ENCODE measurements around the gene LIN9. TPM values are rescaled to one million over a fixed set of nuclear protein-coding genes. Genes with fewer than 3 reads are reported as not detected.

Gene LIN9
- total and polyA plus RNA-seq, 2 donors (not counting 1 experiment from before 2014, with no cell fraction given), result 2.3 to 2.8 TPM

DNA sequence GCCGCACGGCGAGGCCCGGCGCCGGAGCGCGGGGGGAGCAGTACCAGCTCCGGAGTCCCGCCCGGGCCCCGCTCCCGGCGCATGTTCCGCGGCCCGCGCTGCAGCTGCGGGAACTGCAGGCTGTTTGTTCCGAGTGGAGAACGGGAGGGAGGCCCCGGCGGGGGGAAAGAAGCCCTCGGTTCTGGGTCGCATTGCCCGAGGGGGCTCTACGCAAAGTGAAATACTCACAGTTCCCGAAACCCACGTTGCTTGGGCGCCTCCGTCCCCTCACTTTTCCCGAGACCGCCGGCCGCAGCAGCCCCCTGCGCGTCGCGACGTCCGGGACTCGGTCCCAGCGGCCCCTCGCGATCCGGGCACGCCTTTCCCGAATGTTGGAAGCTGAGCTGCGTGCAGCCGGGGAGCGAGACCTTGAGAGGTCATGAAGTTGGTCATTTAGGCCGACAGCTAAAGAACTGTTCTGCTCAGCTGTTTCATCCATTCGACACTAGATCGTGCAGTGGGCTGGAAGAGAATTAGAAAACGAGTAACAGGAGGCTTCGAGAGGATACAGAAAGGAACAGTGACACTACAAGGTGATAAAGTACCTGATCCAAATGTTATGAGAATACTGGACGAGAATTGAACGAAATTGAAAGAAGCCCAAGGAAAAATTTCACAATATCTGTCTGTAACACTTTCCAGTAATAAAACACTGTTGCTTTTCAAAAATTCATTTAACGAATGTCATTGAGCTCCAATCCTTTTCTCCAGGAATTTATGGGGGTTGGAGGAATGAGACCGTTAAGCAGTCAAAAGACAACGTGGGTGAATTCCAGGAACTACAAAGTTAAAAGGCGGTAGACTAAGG is 657 bp upstream of the LIN9 start:
- Histone ChIP-seq H3K9me3 (ENCODE audit: control insufficient read depth, insufficient read depth, low read depth, low read length) (no peaks in the 10 kb centered on the region), H3K4me1 (ENCODE audit: control insufficient read depth, extremely low read depth, insufficient read depth, low read length) (no peaks in the 10 kb centered on the region), H3K4me2 (ENCODE audit: extremely low read depth, insufficient read depth, low read length) (peak overlapping the region; percentile 68), H3K27me3 (ENCODE audit: control insufficient read depth, insufficient read depth, low read length) (peaks cover 4% of the 10 kb centered on the region), H2AFZ (ENCODE audit: low read length) (peak overlapping the region; percentile 7), H3K27ac (ENCODE audit: insufficient read depth, low read length) (peak overlapping the region; percentile 51), H3K4me3 (replicated peaks in 1 of 4; ENCODE audit: control extremely low read depth in 1 of 4, insufficient read depth in 1 of 4, low read depth in 3 of 4, low read length in 4 of 4) (peak overlapping the region; percentile 30 to 98 (median 64)), H3K79me2 (ENCODE audit: control insufficient read depth, insufficient read depth, low read length) (peaks cover 23% of the 10 kb centered on the region), H3K36me3 (ENCODE audit: control insufficient read depth, insufficient read depth, low read length) (no peaks in the 10 kb centered on the region), H4K20me1 (ENCODE audit: control insufficient read depth, extremely low read depth, insufficient read depth, low read length) (no peaks in the 10 kb centered on the region), H3K9ac (ENCODE audit: insufficient read depth, low read length) (peak overlapping the region; percentile 47)
- DNase-seq (ENCODE audit: low read depth in 2 of 2), result peak; percentile 20 to 47
- TF ChIP-seq, protein P1, sequence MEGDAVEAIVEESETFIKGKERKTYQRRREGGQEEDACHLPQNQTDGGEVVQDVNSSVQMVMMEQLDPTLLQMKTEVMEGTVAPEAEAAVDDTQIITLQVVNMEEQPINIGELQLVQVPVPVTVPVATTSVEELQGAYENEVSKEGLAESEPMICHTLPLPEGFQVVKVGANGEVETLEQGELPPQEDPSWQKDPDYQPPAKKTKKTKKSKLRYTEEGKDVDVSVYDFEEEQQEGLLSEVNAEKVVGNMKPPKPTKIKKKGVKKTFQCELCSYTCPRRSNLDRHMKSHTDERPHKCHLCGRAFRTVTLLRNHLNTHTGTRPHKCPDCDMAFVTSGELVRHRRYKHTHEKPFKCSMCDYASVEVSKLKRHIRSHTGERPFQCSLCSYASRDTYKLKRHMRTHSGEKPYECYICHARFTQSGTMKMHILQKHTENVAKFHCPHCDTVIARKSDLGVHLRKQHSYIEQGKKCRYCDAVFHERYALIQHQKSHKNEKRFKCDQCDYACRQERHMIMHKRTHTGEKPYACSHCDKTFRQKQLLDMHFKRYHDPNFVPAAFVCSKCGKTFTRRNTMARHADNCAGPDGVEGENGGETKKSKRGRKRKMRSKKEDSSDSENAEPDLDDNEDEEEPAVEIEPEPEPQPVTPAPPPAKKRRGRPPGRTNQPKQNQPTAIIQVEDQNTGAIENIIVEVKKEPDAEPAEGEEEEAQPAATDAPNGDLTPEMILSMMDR (conservative IDR thresholded peaks at IDR 0.05 in 1 of 2, IDR thresholded peaks at IDR 0.05 in 1 of 2; ENCODE audit: low read depth in 1 of 2, low read length in 2 of 2), result peak in 1 of 2 donors; percentile 3
- no peak for TF ChIP-seq EZH2 (IDR thresholded peaks at IDR 0.05; ENCODE audit: low read length, missing control alignments)

GRCh38 chr1:226308166-226308722 is 720 bp downstream of the LIN9 start:
- H3K4me1 ChIP-seq (ENCODE audit: control insufficient read depth, extremely low read depth, insufficient read depth, low read length), result no peaks in the 10 kb centered on the region
- H3K9me3 ChIP-seq (ENCODE audit: control insufficient read depth, insufficient read depth, low read depth, low read length), result no peaks in the 10 kb centered on the region
- H2AFZ ChIP-seq (ENCODE audit: low read length), result peak overlapping the region; percentile 97
- H3K79me2 ChIP-seq (ENCODE audit: control insufficient read depth, insufficient read depth, low read length), result peaks cover 30% of the 10 kb centered on the region
- DNase-seq (ENCODE audit: low read depth in 2 of 2), result no peak
- H3K27ac ChIP-seq (ENCODE audit: insufficient read depth, low read length), result peak overlapping the region; percentile 74
- peaks cover under 1% of the 10 kb centered on the region for H3K27me3 ChIP-seq (ENCODE audit: control insufficient read depth, insufficient read depth, low read length)
- H3K4me3 ChIP-seq (replicated peaks in 1 of 4; ENCODE audit: control extremely low read depth in 1 of 4, insufficient read depth in 1 of 4, low read depth in 3 of 4, low read length in 4 of 4), result peak overlapping the region; percentile 80 to 98 (median 96)
- H4K20me1 ChIP-seq (ENCODE audit: control insufficient read depth, extremely low read depth, insufficient read depth, low read length), result no peaks in the 10 kb centered on the region
- TF ChIP-seq EZH2 (IDR thresholded peaks at IDR 0.05; ENCODE audit: low read length, missing control alignments), result no peak
- TF ChIP-seq, protein P1 (conservative IDR thresholded peaks at IDR 0.05 in 1 of 2, IDR thresholded peaks at IDR 0.05 in 1 of 2; ENCODE audit: low read depth in 1 of 2, low read length in 2 of 2), result no peak
- no peaks in the 10 kb centered on the region for H3K36me3 ChIP-seq (ENCODE audit: control insufficient read depth, insufficient read depth, low read length)
- H3K4me2 ChIP-seq (ENCODE audit: extremely low read depth, insufficient read depth, low read length), result peak overlapping the region; percentile 88
- peak overlapping the region; percentile 75 for H3K9ac ChIP-seq (ENCODE audit: insufficient read depth, low read length)

DNA sequence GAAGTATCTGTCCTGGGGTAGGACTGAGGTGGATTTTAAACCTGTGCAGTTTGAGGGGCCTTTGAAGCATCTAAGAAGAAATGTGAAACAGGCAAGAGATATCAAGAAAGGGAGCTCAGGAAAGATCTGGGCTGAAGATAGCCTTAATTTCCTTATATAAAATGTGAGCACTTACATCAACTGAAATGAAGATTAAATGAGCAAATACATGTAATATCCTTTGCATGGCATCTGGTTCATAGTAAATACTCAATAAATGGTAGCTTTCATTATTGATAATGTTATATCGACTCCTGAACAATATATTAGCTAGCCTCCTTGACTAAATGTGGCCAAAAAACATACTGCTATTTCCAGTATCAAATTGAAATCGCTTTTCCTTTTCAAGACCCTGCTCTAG is 2.5 kb downstream of the LIN9 start:
- Histone ChIP-seq H3K27me3 (ENCODE audit: control insufficient read depth, insufficient read depth, low read length) (no peaks in the 10 kb centered on the region), H3K36me3 (ENCODE audit: control insufficient read depth, insufficient read depth, low read length) (no peaks in the 10 kb centered on the region), H3K9ac (ENCODE audit: insufficient read depth, low read length) (no peak overlapping the region), H3K4me3 (replicated peaks in 1 of 4; ENCODE audit: control extremely low read depth in 1 of 4, insufficient read depth in 1 of 4, low read depth in 3 of 4, low read length in 4 of 4) (no peak overlapping the region), H3K4me1 (ENCODE audit: control insufficient read depth, extremely low read depth, insufficient read depth, low read length) (no peaks in the 10 kb centered on the region), H4K20me1 (ENCODE audit: control insufficient read depth, extremely low read depth, insufficient read depth, low read length) (no peaks in the 10 kb centered on the region), H2AFZ (ENCODE audit: low read length) (no peak overlapping the region), H3K9me3 (ENCODE audit: control insufficient read depth, insufficient read depth, low read depth, low read length) (no peaks in the 10 kb centered on the region), H3K4me2 (ENCODE audit: extremely low read depth, insufficient read depth, low read length) (no peak overlapping the region), H3K27ac (ENCODE audit: insufficient read depth, low read length) (no peak overlapping the region), H3K79me2 (ENCODE audit: control insufficient read depth, insufficient read depth, low read length) (peaks cover 37% of the 10 kb centered on the region)
- TF ChIP-seq, protein P1 (conservative IDR thresholded peaks at IDR 0.05 in 1 of 2, IDR thresholded peaks at IDR 0.05 in 1 of 2; ENCODE audit: low read depth in 1 of 2, low read length in 2 of 2), result no peak
- TF ChIP-seq EZH2 (IDR thresholded peaks at IDR 0.05; ENCODE audit: low read length, missing control alignments), result no peak
- no peak for DNase-seq (ENCODE audit: low read depth in 2 of 2)
